ENCODE measurements around the gene TADA1. TPM values are rescaled to one million over a fixed set of nuclear protein-coding genes. Genes with fewer than 3 reads are reported as not detected.

The TADA1 gene
- total RNA-seq, 1 donor from 2014 or later = 14.0 TPM

DNA sequence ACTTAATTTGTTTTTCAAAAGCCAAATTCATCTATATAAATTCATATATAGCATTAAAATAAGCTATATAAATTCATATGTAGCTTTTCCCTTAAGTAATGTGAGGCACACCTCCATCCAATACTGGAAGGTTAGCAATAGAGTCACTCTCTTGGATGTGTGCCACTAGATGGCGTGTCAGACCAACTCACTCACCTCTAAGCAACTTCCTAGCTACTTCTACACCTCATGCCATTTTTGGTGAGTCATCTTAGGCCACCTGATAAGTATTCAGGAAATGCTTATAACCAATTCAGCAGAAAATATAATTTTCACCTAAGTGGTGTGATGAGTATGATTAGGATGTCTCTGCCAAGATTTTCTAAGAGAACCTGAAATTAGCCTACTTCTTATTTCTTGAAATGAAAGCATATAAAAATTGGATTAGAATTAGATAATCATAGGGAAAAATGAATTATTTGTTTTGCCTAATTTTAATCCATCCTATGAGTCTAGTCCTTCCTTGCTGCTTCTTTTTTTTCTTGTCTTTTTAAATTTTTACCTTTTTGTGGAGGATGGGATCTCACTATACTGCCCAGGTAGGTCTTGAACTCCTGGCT lies 34.4 kb upstream of the TADA1 start:
- no peaks in the 10 kb centered on the region for H3K27me3 ChIP-seq
- no peaks in the 10 kb centered on the region for H3K9me3 ChIP-seq
- no peak overlapping the region for H3K4me3 ChIP-seq
- no peaks in the 10 kb centered on the region for H3K36me3 ChIP-seq
- no peak overlapping the region for H3K27ac ChIP-seq
- DNase-seq (ENCODE audit: extremely low spot score in 2 of 2) = no peak
- TF ChIP-seq POLR2A (IDR thresholded peaks at IDR 0.05) (no peak), POLR2AphosphoS5 (IDR thresholded peaks at IDR 0.05; ENCODE audit: insufficient read depth in 1 of 2, low read depth in 1 of 2) (peak in 1 of 2 donors; percentile 59)
- TF ChIP-seq, protein P1, sequence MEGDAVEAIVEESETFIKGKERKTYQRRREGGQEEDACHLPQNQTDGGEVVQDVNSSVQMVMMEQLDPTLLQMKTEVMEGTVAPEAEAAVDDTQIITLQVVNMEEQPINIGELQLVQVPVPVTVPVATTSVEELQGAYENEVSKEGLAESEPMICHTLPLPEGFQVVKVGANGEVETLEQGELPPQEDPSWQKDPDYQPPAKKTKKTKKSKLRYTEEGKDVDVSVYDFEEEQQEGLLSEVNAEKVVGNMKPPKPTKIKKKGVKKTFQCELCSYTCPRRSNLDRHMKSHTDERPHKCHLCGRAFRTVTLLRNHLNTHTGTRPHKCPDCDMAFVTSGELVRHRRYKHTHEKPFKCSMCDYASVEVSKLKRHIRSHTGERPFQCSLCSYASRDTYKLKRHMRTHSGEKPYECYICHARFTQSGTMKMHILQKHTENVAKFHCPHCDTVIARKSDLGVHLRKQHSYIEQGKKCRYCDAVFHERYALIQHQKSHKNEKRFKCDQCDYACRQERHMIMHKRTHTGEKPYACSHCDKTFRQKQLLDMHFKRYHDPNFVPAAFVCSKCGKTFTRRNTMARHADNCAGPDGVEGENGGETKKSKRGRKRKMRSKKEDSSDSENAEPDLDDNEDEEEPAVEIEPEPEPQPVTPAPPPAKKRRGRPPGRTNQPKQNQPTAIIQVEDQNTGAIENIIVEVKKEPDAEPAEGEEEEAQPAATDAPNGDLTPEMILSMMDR (IDR thresholded peaks at IDR 0.05) = peak; percentile 35 to 45 (median 45)
- no peaks in the 10 kb centered on the region for H3K4me1 ChIP-seq
- intact Hi-C loops (cut with DNase I) = loop anchor here (10.0 kb wide), 1 partner anchor 144 kb away; no protein-coding TSS in a partner anchor

DNA sequence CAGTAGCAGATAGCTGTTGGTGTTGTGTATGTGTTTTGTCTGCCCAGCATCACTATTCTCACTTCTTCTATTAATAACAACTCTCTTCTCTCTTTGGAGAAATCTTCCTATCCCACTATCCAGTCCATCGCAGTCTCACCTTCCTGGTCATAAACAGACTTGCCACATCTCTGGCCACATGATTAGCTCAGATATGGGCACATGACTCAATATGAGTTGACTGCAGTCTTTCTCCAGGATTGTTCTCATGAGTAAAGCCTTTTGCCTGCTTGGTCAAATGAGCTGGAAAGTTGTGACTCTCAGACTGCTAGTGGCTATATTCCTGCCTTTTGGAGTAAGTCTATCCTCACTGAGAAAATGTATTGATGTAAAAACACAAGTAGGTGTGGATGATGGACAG lies 32.9 kb upstream of the TADA1 start:
- Histone ChIP-seq H3K9me3 (no peaks in the 10 kb centered on the region), H3K27me3 (no peaks in the 10 kb centered on the region), H3K27ac (no peak overlapping the region), H3K36me3 (no peaks in the 10 kb centered on the region), H3K4me3 (no peak overlapping the region), H3K4me1 (peaks cover 6% of the 10 kb centered on the region)
- no peak for DNase-seq (ENCODE audit: extremely low spot score in 2 of 2)
- TF ChIP-seq POLR2AphosphoS5 (IDR thresholded peaks at IDR 0.05; ENCODE audit: insufficient read depth in 1 of 2, low read depth in 1 of 2) (no peak), POLR2A (IDR thresholded peaks at IDR 0.05) (no peak)
- TF ChIP-seq, protein P1 (IDR thresholded peaks at IDR 0.05) = no peak
- intact Hi-C loops (cut with DNase I) = no loop called here

DNA sequence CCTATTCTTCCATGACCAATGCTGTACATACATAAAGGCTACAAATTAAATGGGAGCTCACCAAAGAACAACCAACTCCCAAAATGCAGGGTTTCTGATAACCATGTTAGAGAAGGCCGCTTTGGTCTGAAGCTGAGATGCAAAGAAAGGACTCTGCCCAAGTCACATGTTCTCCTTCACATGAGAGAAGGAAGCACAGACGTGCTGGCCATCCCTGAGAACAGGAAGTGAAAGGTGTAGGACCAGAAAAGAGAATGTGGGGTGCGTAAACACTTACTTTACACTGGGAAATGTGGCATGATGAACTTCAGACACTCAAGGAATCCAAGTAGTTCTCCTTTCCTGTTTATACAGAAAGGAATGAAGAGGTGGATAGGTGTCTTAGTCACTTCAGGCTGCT lies 31.7 kb upstream of the TADA1 start:
- Histone ChIP-seq H3K36me3 (no peaks in the 10 kb centered on the region), H3K27me3 (no peaks in the 10 kb centered on the region), H3K27ac (no peak overlapping the region), H3K9me3 (no peaks in the 10 kb centered on the region), H3K4me3 (no peak overlapping the region), H3K4me1 (peaks cover 6% of the 10 kb centered on the region)
- intact Hi-C loops (cut with DNase I) = no loop called here
- DNase-seq (ENCODE audit: extremely low spot score in 2 of 2) = no peak
- TF ChIP-seq POLR2AphosphoS5 (IDR thresholded peaks at IDR 0.05; ENCODE audit: insufficient read depth in 1 of 2, low read depth in 1 of 2) = no peak
- no peak for TF ChIP-seq POLR2A (IDR thresholded peaks at IDR 0.05)
- TF ChIP-seq, protein P1 (IDR thresholded peaks at IDR 0.05) = no peak

DNA sequence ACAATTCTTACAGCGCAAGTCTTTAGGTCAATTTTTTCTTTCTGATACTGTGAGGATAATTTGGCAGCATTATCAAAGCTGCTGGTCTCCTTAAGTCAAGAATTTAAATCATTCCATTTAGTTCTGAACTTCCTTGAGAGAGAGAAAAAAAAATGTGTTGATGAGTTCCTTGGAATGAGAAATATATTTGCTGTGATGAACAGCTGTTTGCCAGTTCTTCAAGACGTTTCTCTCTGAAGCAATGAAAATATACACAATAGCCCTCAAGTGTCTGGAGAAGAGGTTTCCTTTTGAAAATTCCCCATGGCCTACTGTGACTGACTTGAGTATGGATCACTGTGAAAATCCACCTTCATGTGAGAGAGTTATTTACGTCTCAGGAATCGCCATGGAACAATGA lies 31.0 kb upstream of the TADA1 start:
- TF ChIP-seq, protein P1 (IDR thresholded peaks at IDR 0.05) = no peak
- no peak for TF ChIP-seq POLR2A (IDR thresholded peaks at IDR 0.05)
- no peak for TF ChIP-seq POLR2AphosphoS5 (IDR thresholded peaks at IDR 0.05; ENCODE audit: insufficient read depth in 1 of 2, low read depth in 1 of 2)
- no peak overlapping the region for H3K27ac ChIP-seq
- DNase-seq (ENCODE audit: extremely low spot score in 2 of 2) = no peak
- peaks cover 6% of the 10 kb centered on the region for H3K4me1 ChIP-seq
- intact Hi-C loops (cut with DNase I) = no loop called here
- H3K4me3 ChIP-seq = no peak overlapping the region
- H3K27me3 ChIP-seq = no peaks in the 10 kb centered on the region
- no peaks in the 10 kb centered on the region for H3K9me3 ChIP-seq
- no peaks in the 10 kb centered on the region for H3K36me3 ChIP-seq

DNA sequence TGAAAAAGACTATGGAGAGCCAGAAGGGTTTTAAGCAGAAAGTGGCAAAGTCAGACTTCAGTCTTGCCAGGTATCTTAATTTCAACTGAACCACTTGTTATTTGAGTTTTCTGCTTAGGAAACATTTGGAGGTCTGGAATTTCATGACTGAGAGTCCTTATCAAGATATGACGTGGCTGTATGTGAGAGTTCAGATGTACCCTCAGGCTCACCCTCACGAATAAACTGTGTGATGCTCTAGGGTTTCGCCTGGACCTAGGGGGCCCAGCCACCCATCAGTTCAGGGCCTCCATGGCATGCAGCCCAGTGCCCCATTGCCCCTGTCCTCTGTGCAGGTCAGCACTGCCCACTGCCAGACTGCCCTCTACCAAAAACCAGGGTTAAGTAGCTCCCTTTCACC lies 30.6 kb upstream of the TADA1 start:
- no peak overlapping the region for H3K27ac ChIP-seq

More for the DNA sequence above, 30.6 kb upstream of the TADA1 start:
- no peaks in the 10 kb centered on the region for H3K27me3 ChIP-seq
- intact Hi-C loops (cut with DNase I) = no loop called here
- no peak overlapping the region for H3K4me3 ChIP-seq
- H3K9me3 ChIP-seq = no peaks in the 10 kb centered on the region
- H3K4me1 ChIP-seq = peaks cover 6% of the 10 kb centered on the region
- TF ChIP-seq, protein P1 (IDR thresholded peaks at IDR 0.05) = no peak
- TF ChIP-seq POLR2AphosphoS5 (IDR thresholded peaks at IDR 0.05; ENCODE audit: insufficient read depth in 1 of 2, low read depth in 1 of 2) (no peak), POLR2A (IDR thresholded peaks at IDR 0.05) (no peak)
- H3K36me3 ChIP-seq = no peaks in the 10 kb centered on the region
- DNase-seq (ENCODE audit: extremely low spot score in 2 of 2) = no peak
